K562 (cell line): Measurements from ENCODE around the gene ATP5F1D. TPM values are rescaled to one million over a fixed set of nuclear protein-coding genes. Genes with fewer than 3 reads are reported as not detected.

Experiments
- DPF2 ChIP-seq: fragments of 450-650 bp; IDR thresholded peaks from 2 replicates; pipeline ENCODE4 v1.6.1; 2016
- KDM5B ChIP-seq: fragments of 200-600 bp; sonication (generic); IDR thresholded peaks from 2 replicates; pipeline ENCODE4 v1.6.1; 2012; ENCODE audit warnings: low read depth, mild to moderate bottlenecking, moderate library complexity, low read length, control low read depth, inconsistent platforms; ENCODE audit not compliant: insufficient replicate concordance
- L3MBTL2 ChIP-seq: fragments of 450-650 bp; IDR thresholded peaks from 2 replicates; pipeline ENCODE4 v1.6.1; 2016; ENCODE audit warnings: mild to moderate bottlenecking, moderate library complexity
- PHB ChIP-seq: fragments of 250-450 bp; sonication (Bioruptor Pico); IDR thresholded peaks from 2 replicates; pipeline ENCODE4 v1.5.0; 2021
- PHF8 ChIP-seq: fragments of 200-600 bp; sonication (generic); IDR thresholded peaks from 2 replicates; pipeline ENCODE4 v1.6.1; 2012; ENCODE audit warnings: mixed run types, mild to moderate bottlenecking, inconsistent platforms, low read length, moderate library complexity, borderline replicate concordance
- RCOR1 ChIP-seq, 2 experiments: IDR thresholded peaks; 2 replicates each; pipeline ENCODE4 v1.6.1; 2012; ENCODE audit warnings: low read depth in 2 of 2, low read length in 2 of 2, borderline replicate concordance in 1 of 2, improper control_type of control experiment in 1 of 2
- SRF ChIP-seq, 2 experiments: fragments of 250-450, 450-650 bp in 1 of 2; sonication (Bioruptor Pico) in 1 of 2; sonication (generic) in 1 of 2; formaldehyde crosslinking; IDR thresholded peaks; 2 replicates each; pipeline versions ENCODE4 v1.5.0 to v1.5.1; 2020 to 2022; ENCODE audit warnings: mild to moderate bottlenecking in 1 of 2, missing genetic modification reagents in 1 of 2
- SUPT5H ChIP-seq: fragments of 450-650 bp; IDR thresholded peaks from 2 replicates; pipeline ENCODE4 v1.6.1; 2016
- ZNF174 ChIP-seq: fragments of 250-450 bp; sonication (Bioruptor Pico); IDR thresholded peaks from 2 replicates; pipeline ENCODE4 v1.4.0; 2020; ENCODE audit warnings: mild to moderate bottlenecking
- ZNF354B ChIP-seq: fragments of 250-450 bp; sonication (Bioruptor Pico); IDR thresholded peaks from 2 replicates; pipeline ENCODE4 v1.4.0; 2020
- ZNF41 ChIP-seq: fragments of 250-450 bp; sonication (Bioruptor Pico); conservative IDR thresholded peaks from 2 replicates; pipeline ENCODE4 v1.4.0; 2020; ENCODE audit warnings: mild to moderate bottlenecking
- polyA plus RNA-seq, 8 experiments: library from polyadenylated mRNA; depleted of rRNA in 4 of 8; stranded (reverse) in 5 of 8; unstranded in 3 of 8; fragments of >200 nt; fragmentation: Nextera tagmentation in 2 of 8; fragmentation: Illumina TruSeq in 1 of 8; extraction: Ambion mirVana in 2 of 8; extraction: Trizol in 1 of 8; gene quantifications; 2 replicates each; pipeline versions ENCODE4 v1.2.1 to v1.2.3, GENCODE V29; 2011 to 2014; ENCODE audit warnings: inconsistent platforms in 1 of 8, missing spikeins in 1 of 8
- total RNA-seq, 7 experiments: library from RNA; depleted of rRNA in 6 of 7; stranded (reverse); fragments of >200 nt in 6 of 7; fragmentation: Illumina TruSeq in 2 of 7; extraction: Trizol in 2 of 7; gene quantifications; 2 replicates each; pipeline versions ENCODE4 v1.2.1 to v1.2.3, GENCODE V29; 2011 to 2021; ENCODE audit warnings: low replicate concordance in 1 of 7
- TF ChIP-seq, protein P1 (sequence below): fragments of 250-450 bp; sonication (Bioruptor Pico); IDR thresholded peaks from 2 replicates; pipeline ENCODE4 v1.5.0; 2022; ENCODE audit warnings: mild to moderate bottlenecking
- TF ChIP-seq, protein P2 (sequence below): sonication (generic); formaldehyde crosslinking; IDR thresholded peaks from 2 replicates; pipeline ENCODE4 v1.8.0; 2022; ENCODE audit warnings: mild to moderate bottlenecking, low read depth, missing genetic modification reagents
- TF ChIP-seq, protein P3 (sequence below): fragments of 250-450 bp; sonication (Bioruptor Pico); IDR thresholded peaks from 2 replicates; pipeline ENCODE4 v1.4.0; 2020; ENCODE audit warnings: mild to moderate bottlenecking, moderate library complexity
- TF ChIP-seq, protein P4 (sequence below): IDR thresholded peaks from 2 replicates; pipeline ENCODE4 v1.6.1; 2011; ENCODE audit not compliant: insufficient read length; ENCODE audit errors: extremely low read depth
- TF ChIP-seq, protein P5 (sequence below): fragments of 200-800 bp; sonication (Bioruptor generic); IDR thresholded peaks from 2 replicates; pipeline ENCODE4 v1.6.1; 2016; ENCODE audit warnings: missing genetic modification characterization, missing compliant biosample characterization

Gene ATP5F1D
- total and polyA plus RNA-seq, 9 of the 15 experiments (the other 6 are each of a cell fraction or from before 2014, with no cell fraction given) = 3.9 to 409 (median 36.8) TPM

DNA sequence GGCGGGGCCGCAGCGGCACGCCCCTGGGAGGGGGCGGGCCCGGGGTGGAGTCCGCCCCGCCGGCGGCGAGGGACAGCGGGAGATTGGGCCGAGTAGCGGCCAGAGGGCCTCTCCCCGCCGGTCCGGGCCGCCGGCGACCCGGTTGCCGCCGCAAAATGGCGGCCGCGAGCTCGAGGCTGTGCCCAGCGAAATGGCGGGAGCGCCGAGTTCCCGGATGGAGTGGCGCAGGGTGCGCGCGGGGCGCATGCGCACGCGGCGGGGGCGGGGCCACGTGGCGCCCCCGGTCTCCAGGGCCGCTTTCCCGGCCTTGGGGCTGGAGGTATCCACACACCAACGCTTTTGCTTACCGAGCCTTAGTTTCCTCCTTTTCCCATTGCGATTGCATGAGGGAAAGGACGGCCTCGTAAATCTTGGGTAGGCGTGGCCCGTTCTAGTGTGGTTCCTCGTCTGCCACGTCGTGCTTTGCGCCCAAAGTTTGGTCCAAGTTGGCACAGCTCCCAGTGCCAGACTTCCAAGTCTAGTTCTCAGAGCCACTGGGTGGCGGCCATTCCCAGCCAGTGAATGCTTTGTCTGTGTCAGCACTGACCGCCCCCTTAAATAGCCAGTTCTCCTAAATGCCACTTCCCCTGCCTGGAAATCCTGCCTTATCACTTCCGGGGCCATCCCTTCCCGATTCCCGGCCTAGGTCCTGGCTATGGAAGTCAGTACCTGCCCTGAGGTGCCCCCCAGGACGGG lies 28.1 kb downstream of the ATP5F1D start (continued):
- TF ChIP-seq ZNF354B (CRISPR knock-in tag) (no peak), SRF (CRISPR knock-in tag; IDR thresholded peaks at IDR 0.05) (0 out of 4 replicates have a peak, but pooled peaks of 1 of the 2 experiments have one; percentile 54), PHF8 (peak; percentile 9; the same call in 1 of the 2 replicates), PHB (CRISPR knock-in tag) (0 out of 2 replicates have a peak, but pooled peaks have one; percentile 79), ZNF174 (no peak), SUPT5H (peak; percentile 78), RCOR1 (IDR thresholded peaks at IDR 0.05; ENCODE audit: borderline replicate concordance in 1 of 2, low read depth in 2 of 2, low read length in 2 of 2) (no peak), ZNF41 (no peak), DPF2 (0 out of 2 replicates have a peak, but pooled peaks have one; percentile 18), L3MBTL2 (peak; percentile 95), KDM5B (peak; percentile 92)
- TF ChIP-seq, protein P1, sequence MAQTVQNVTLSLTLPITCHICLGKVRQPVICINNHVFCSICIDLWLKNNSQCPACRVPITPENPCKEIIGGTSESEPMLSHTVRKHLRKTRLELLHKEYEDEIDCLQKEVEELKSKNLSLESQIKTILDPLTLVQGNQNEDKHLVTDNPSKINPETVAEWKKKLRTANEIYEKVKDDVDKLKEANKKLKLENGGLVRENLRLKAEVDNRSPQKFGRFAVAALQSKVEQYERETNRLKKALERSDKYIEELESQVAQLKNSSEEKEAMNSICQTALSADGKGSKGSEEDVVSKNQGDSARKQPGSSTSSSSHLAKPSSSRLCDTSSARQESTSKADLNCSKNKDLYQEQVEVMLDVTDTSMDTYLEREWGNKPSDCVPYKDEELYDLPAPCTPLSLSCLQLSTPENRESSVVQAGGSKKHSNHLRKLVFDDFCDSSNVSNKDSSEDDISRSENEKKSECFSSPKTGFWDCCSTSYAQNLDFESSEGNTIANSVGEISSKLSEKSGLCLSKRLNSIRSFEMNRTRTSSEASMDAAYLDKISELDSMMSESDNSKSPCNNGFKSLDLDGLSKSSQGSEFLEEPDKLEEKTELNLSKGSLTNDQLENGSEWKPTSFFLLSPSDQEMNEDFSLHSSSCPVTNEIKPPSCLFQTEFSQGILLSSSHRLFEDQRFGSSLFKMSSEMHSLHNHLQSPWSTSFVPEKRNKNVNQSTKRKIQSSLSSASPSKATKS (CRISPR knock-in tag) = no peak
- TF ChIP-seq, protein P2, sequence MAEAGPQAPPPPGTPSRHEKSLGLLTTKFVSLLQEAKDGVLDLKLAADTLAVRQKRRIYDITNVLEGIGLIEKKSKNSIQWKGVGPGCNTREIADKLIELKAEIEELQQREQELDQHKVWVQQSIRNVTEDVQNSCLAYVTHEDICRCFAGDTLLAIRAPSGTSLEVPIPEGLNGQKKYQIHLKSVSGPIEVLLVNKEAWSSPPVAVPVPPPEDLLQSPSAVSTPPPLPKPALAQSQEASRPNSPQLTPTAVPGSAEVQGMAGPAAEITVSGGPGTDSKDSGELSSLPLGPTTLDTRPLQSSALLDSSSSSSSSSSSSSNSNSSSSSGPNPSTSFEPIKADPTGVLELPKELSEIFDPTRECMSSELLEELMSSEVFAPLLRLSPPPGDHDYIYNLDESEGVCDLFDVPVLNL (CRISPR knock-in tag) = no peak
- TF ChIP-seq, protein P3, sequence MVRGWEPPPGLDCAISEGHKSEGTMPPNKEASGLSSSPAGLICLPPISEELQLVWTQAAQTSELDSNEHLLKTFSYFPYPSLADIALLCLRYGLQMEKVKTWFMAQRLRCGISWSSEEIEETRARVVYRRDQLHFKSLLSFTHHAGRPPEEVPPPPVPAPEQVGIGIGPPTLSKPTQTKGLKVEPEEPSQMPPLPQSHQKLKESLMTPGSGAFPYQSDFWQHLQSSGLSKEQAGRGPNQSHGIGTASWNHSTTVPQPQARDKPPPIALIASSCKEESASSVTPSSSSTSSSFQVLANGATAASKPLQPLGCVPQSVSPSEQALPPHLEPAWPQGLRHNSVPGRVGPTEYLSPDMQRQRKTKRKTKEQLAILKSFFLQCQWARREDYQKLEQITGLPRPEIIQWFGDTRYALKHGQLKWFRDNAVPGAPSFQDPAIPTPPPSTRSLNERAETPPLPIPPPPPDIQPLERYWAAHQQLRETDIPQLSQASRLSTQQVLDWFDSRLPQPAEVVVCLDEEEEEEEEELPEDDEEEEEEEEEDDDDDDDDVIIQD (CRISPR knock-in tag) = no peak
- TF ChIP-seq, protein P4, sequence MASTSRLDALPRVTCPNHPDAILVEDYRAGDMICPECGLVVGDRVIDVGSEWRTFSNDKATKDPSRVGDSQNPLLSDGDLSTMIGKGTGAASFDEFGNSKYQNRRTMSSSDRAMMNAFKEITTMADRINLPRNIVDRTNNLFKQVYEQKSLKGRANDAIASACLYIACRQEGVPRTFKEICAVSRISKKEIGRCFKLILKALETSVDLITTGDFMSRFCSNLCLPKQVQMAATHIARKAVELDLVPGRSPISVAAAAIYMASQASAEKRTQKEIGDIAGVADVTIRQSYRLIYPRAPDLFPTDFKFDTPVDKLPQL = no peak
- TF ChIP-seq, protein P5, sequence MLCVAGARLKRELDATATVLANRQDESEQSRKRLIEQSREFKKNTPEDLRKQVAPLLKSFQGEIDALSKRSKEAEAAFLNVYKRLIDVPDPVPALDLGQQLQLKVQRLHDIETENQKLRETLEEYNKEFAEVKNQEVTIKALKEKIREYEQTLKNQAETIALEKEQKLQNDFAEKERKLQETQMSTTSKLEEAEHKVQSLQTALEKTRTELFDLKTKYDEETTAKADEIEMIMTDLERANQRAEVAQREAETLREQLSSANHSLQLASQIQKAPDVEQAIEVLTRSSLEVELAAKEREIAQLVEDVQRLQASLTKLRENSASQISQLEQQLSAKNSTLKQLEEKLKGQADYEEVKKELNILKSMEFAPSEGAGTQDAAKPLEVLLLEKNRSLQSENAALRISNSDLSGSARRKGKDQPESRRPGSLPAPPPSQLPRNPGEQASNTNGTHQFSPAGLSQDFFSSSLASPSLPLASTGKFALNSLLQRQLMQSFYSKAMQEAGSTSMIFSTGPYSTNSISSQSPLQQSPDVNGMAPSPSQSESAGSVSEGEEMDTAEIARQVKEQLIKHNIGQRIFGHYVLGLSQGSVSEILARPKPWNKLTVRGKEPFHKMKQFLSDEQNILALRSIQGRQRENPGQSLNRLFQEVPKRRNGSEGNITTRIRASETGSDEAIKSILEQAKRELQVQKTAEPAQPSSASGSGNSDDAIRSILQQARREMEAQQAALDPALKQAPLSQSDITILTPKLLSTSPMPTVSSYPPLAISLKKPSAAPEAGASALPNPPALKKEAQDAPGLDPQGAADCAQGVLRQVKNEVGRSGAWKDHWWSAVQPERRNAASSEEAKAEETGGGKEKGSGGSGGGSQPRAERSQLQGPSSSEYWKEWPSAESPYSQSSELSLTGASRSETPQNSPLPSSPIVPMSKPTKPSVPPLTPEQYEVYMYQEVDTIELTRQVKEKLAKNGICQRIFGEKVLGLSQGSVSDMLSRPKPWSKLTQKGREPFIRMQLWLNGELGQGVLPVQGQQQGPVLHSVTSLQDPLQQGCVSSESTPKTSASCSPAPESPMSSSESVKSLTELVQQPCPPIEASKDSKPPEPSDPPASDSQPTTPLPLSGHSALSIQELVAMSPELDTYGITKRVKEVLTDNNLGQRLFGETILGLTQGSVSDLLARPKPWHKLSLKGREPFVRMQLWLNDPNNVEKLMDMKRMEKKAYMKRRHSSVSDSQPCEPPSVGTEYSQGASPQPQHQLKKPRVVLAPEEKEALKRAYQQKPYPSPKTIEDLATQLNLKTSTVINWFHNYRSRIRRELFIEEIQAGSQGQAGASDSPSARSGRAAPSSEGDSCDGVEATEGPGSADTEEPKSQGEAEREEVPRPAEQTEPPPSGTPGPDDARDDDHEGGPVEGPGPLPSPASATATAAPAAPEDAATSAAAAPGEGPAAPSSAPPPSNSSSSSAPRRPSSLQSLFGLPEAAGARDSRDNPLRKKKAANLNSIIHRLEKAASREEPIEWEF (CRISPR knock-in tag) = no peak
